GM12878 (cell line): ENCODE data around the gene AFF1.

Experiments used
- CREB1 ChIP-seq: IDR thresholded peaks from 2 replicates; pipeline ENCODE4 v1.6.1; 2012; ENCODE audit warnings: low read depth, mild to moderate bottlenecking, inconsistent platforms
- ELK1 ChIP-seq: IDR thresholded peaks from 2 replicates; pipeline ENCODE4 v1.6.1; 2012; ENCODE audit warnings: low read depth, low read length, improper control_type of control experiment
- EP300 ChIP-seq, 2 experiments: fragments of 150-350 bp in 1 of 2; IDR thresholded peaks; 2 replicates each; pipeline ENCODE4 v1.6.1; 2011 to 2012; ENCODE audit warnings: low read depth in 2 of 2, low read length in 2 of 2, borderline replicate concordance in 1 of 2, improper control_type of control experiment in 1 of 2, inconsistent platforms in 1 of 2; ENCODE audit not compliant: control insufficient read depth in 1 of 2
- ESRRA ChIP-seq: IDR thresholded peaks from 2 replicates; pipeline ENCODE4 v1.6.1; 2012; ENCODE audit warnings: mild to moderate bottlenecking, low read length, improper control_type of control experiment
- GABPA ChIP-seq: IDR thresholded peaks from 2 replicates; pipeline ENCODE4 v1.6.1; 2014; ENCODE audit warnings: antibody characterized with exemption, low read depth, mild to moderate bottlenecking, inconsistent platforms
- JUNB ChIP-seq: IDR thresholded peaks from 2 replicates; pipeline ENCODE4 v1.6.1; 2016; ENCODE audit warnings: antibody characterized with exemption, mild to moderate bottlenecking
- MAX ChIP-seq: IDR thresholded peaks from 2 replicates; pipeline ENCODE4 v1.6.1; 2012; ENCODE audit warnings: low read depth, low read length, improper control_type of control experiment
- MTA3 ChIP-seq: IDR thresholded peaks from 2 replicates; pipeline ENCODE4 v1.6.1; 2012; ENCODE audit warnings: low read length, inconsistent platforms, borderline replicate concordance
- MYC ChIP-seq: IDR thresholded peaks from 2 replicates; pipeline ENCODE4 v1.6.1; 2011; ENCODE audit warnings: mild to moderate bottlenecking, low read length, moderate library complexity, inconsistent platforms; ENCODE audit not compliant: insufficient read depth, insufficient replicate concordance, insufficient read length, severe bottlenecking
- SIN3A ChIP-seq: IDR thresholded peaks from 2 replicates; pipeline ENCODE4 v1.6.1; 2012; ENCODE audit warnings: low read depth, low read length, improper control_type of control experiment
- TAF1 ChIP-seq: IDR thresholded peaks from 2 replicates; pipeline ENCODE4 v1.6.1; 2011; ENCODE audit warnings: mild to moderate bottlenecking, low read depth, low read length, borderline replicate concordance
- TF ChIP-seq, protein P1 (sequence below), 3 experiments: IDR thresholded peaks in 2 of 3; conservative IDR thresholded peaks in 1 of 3; 2 replicates each; pipeline ENCODE4 v1.5.1; 2011; ENCODE audit warnings: low read depth in 3 of 3, low read length in 3 of 3, mild to moderate bottlenecking in 3 of 3, control low read depth in 2 of 3, moderate library complexity in 2 of 3, inconsistent platforms in 1 of 3, mixed read lengths in 1 of 3; ENCODE audit not compliant: control insufficient read depth in 2 of 3, insufficient read depth in 1 of 3; ENCODE audit errors: extremely low read depth in 1 of 3

GRCh38 chr4:87120411-87121162 lies 185.8 kb downstream of the AFF1 start:
- TF ChIP-seq, protein P1, sequence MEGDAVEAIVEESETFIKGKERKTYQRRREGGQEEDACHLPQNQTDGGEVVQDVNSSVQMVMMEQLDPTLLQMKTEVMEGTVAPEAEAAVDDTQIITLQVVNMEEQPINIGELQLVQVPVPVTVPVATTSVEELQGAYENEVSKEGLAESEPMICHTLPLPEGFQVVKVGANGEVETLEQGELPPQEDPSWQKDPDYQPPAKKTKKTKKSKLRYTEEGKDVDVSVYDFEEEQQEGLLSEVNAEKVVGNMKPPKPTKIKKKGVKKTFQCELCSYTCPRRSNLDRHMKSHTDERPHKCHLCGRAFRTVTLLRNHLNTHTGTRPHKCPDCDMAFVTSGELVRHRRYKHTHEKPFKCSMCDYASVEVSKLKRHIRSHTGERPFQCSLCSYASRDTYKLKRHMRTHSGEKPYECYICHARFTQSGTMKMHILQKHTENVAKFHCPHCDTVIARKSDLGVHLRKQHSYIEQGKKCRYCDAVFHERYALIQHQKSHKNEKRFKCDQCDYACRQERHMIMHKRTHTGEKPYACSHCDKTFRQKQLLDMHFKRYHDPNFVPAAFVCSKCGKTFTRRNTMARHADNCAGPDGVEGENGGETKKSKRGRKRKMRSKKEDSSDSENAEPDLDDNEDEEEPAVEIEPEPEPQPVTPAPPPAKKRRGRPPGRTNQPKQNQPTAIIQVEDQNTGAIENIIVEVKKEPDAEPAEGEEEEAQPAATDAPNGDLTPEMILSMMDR (IDR thresholded peaks at IDR 0.05 in 2 of 3, conservative IDR thresholded peaks at IDR 0.05 in 1 of 3; ENCODE audit: control insufficient read depth in 2 of 3, extremely low read depth in 1 of 3, insufficient read depth in 1 of 3, low read depth in 3 of 3, low read length in 3 of 3) = no peak
- no peak for TF ChIP-seq SIN3A
- no peak for TF ChIP-seq ESRRA
- TF ChIP-seq GABPA = no peak
- no peak for TF ChIP-seq EP300 (IDR thresholded peaks at IDR 0.05; ENCODE audit: borderline replicate concordance in 1 of 2, control insufficient read depth in 1 of 2, low read depth in 2 of 2, low read length in 2 of 2)
- no peak for TF ChIP-seq MYC
- TF ChIP-seq CREB1 = no peak
- no peak for TF ChIP-seq ELK1
- TF ChIP-seq TAF1 = no peak
- TF ChIP-seq MAX = no peak
- TF ChIP-seq MTA3 = no peak
- TF ChIP-seq JUNB = no peak
